ENCODE data around the gene PSMG3. TPM values are rescaled to one million over a fixed set of nuclear protein-coding genes. Genes with fewer than 3 reads are reported as not detected.

Gene PSMG3
- total and polyA plus RNA-seq, 2 experiments from 2014 or later: 28.3 to 84.8 TPM

GRCh38 chr7:1547777-1548437 lies 21.9 kb downstream of the PSMG3 start (continued):
- no peak for TF ChIP-seq ZNF462 (CRISPR knock-in tag; IDR thresholded peaks at IDR 0.05)
- TF ChIP-seq POLR2AphosphoS5 (IDR thresholded peaks at IDR 0.05; ENCODE audit: low read depth): no peak
- TF ChIP-seq REST (IDR thresholded peaks at IDR 0.05; ENCODE audit: unreplicated experiment): no peak
- TF ChIP-seq EZH2phosphoT487 (IDR thresholded peaks at IDR 0.05; ENCODE audit: unreplicated experiment): no peak
- no peak for TF ChIP-seq JUNB (IDR thresholded peaks at IDR 0.05; ENCODE audit: unreplicated experiment)
- no peak for TF ChIP-seq ZNF114 (CRISPR knock-in tag; IDR thresholded peaks at IDR 0.05)
